ENCODE measurements around the gene PLPP3. TPM values are rescaled to one million over a fixed set of nuclear protein-coding genes. Genes with fewer than 3 reads are reported as not detected.
"Not testable (repeated sequence)": the region's sequence is repeated elsewhere in the genome, so short reads cannot be mapped to it uniquely, and the experiment has no call there.

The PLPP3 gene
- total RNA-seq, 6 donors from 2014 or later = 30.7 to 117 (median 55.5) TPM

DNA sequence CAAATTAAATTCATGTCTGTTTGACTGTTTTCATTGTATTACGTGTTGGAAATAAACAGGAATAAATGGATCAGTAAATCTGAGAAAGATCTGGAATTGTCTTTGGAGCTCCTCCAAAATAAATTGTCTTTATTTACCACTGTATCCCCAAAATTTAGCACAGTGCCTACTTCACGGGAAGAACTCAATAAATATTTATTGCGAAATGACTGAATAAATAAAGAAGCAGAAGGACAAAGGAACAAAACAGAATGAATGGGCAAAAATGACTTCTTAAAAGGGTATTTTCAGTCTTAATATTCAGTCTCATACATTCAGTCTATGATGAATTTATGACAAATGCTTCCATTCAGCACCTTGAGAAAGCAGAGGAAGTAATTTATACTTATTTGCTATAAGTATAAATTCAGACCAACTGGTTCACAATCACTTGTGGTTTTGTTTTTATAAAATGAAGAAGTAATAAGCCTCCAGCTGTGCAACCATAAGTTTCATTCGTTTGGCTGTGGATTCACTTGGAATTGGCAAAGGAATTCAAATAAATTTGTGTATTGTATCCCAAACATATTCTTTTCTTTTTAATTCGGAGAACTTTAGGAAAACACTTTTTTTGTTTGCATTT lies 46.6 kb upstream of the PLPP3 start:
- Histone ChIP-seq H3K36me3 (no peaks in the 10 kb centered on the region), H3K4me1 (no peaks in the 10 kb centered on the region), H3K9me3 (no peaks in the 10 kb centered on the region), H3K27ac (no peak overlapping the region), H3K4me3 (no peak overlapping the region), H3K27me3 (no peaks in the 10 kb centered on the region)
- WGBS, 2 donors = 52 to 59% methylated on average over 5 of the region's 5 CpGs
- no peak for TF ChIP-seq POLR2A (IDR thresholded peaks at IDR 0.05)
- TF ChIP-seq EP300 (IDR thresholded peaks at IDR 0.05) = no peak
- TF ChIP-seq, protein P1, sequence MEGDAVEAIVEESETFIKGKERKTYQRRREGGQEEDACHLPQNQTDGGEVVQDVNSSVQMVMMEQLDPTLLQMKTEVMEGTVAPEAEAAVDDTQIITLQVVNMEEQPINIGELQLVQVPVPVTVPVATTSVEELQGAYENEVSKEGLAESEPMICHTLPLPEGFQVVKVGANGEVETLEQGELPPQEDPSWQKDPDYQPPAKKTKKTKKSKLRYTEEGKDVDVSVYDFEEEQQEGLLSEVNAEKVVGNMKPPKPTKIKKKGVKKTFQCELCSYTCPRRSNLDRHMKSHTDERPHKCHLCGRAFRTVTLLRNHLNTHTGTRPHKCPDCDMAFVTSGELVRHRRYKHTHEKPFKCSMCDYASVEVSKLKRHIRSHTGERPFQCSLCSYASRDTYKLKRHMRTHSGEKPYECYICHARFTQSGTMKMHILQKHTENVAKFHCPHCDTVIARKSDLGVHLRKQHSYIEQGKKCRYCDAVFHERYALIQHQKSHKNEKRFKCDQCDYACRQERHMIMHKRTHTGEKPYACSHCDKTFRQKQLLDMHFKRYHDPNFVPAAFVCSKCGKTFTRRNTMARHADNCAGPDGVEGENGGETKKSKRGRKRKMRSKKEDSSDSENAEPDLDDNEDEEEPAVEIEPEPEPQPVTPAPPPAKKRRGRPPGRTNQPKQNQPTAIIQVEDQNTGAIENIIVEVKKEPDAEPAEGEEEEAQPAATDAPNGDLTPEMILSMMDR (IDR thresholded peaks at IDR 0.05) = no peak
- TF ChIP-seq POLR2AphosphoS5 (IDR thresholded peaks at IDR 0.05) = no peak
- no peak for ATAC-seq (ENCODE audit: low FRiP score in 2 of 2)
- no peak for DNase-seq

DNA sequence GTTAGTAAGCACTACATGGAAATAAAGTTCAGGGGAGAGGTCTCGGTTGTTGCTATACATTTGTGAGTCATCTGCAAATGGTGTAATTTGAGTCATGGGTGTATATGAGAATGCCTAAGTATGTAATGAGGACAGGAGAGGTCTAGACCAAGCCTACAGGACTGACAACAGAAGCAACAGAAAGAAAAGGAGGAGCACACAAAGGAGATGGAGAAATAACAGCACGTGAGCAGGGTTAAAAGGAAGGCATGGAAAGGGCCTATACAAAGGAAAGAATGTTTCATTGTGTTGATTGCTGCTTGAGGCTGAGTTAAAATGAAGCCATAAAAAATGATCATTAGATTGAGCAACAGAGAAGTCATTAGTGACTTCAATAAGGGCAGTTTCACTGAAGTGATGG lies 37.8 kb upstream of the PLPP3 start:
- H3K36me3 ChIP-seq = no peaks in the 10 kb centered on the region
- ATAC-seq (ENCODE audit: low FRiP score in 2 of 2) (no peak), DNase-seq (no peak)
- no peak overlapping the region for H3K4me3 ChIP-seq
- WGBS, 2 donors = 82 to 93% methylated on average over 2 of the region's 2 CpGs
- H3K9me3 ChIP-seq = peaks cover 0 to 4% (median 0%) of the 10 kb centered on the region in 4 donors
- H3K27me3 ChIP-seq = no peaks in the 10 kb centered on the region
- H3K27ac ChIP-seq = no peak overlapping the region
- TF ChIP-seq EP300 (IDR thresholded peaks at IDR 0.05) (no peak), POLR2AphosphoS5 (IDR thresholded peaks at IDR 0.05) (no peak), POLR2A (IDR thresholded peaks at IDR 0.05) (no peak)
- TF ChIP-seq, protein P1 (IDR thresholded peaks at IDR 0.05) = no peak
- H3K4me1 ChIP-seq = no peaks in the 10 kb centered on the region

DNA sequence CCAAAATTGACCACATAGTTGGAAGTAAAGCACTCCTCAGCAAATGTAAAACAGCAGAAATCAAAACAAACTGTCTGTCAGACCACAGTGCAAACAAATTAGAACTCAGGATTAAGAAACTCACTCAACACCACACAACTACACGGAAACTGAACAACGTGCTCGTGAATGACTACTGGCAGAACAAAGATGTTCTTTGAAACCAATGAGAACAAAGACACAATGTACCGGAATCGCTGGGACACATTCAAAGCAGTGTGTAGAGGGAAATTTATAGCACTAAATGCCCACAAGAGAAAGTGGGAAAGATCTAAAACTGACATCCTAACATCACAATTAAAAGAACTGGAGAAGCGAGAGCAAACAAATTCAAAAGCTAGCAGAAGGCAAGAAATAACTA lies 31.4 kb upstream of the PLPP3 start:
- 82 to 87% methylated on average over 6 of the region's 6 CpGs for WGBS, 2 donors
- H3K27ac ChIP-seq; H3K4me1 ChIP-seq; H3K4me3 ChIP-seq; H3K9me3 ChIP-seq; H3K27me3 ChIP-seq; DNase-seq; H3K36me3 ChIP-seq; ATAC-seq (ENCODE audit: low FRiP score in 2 of 2): not testable (repeated sequence)

GRCh38 chr1:56610097-56610496 lies 30.7 kb upstream of the PLPP3 start:
- not testable (repeated sequence) for H3K36me3 ChIP-seq; ATAC-seq (ENCODE audit: low FRiP score in 2 of 2); DNase-seq; H3K4me1 ChIP-seq; H3K4me3 ChIP-seq; H3K27me3 ChIP-seq; H3K9me3 ChIP-seq; H3K27ac ChIP-seq
- 66 to 73% methylated on average over 2 of the region's 2 CpGs for WGBS, 2 donors

GRCh38 chr1:56595397-56596191 lies 16.2 kb upstream of the PLPP3 start:
- 95 to 98% methylated on average over 5 of the region's 5 CpGs for WGBS, 2 donors
- H3K4me1 ChIP-seq; ATAC-seq (ENCODE audit: low FRiP score in 2 of 2); H3K9me3 ChIP-seq; DNase-seq; H3K27me3 ChIP-seq; H3K36me3 ChIP-seq; H3K4me3 ChIP-seq; H3K27ac ChIP-seq: not testable (repeated sequence)

DNA sequence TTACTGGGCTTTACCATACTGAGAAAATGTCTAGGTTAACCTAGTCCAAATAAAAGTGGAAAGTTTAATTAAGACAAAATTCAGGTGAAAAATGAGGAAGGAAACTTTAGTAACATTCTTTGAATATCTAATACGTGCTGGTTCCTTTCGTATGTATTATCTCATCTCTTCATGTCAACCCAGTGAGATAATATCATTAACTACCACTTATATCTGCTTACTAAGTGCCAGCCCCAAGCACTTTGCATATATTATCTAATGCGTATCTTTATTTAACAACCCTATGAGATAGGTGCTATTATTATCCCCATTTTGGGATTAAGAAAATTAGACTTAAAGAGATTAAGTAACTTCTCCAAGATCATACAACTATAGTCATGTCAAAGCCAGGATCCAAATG lies 12.5 kb upstream of the PLPP3 start:
- TF ChIP-seq EP300 (IDR thresholded peaks at IDR 0.05) (no peak), POLR2AphosphoS5 (IDR thresholded peaks at IDR 0.05) (no peak)
- Histone ChIP-seq H3K27ac (no peak overlapping the region), H3K4me3 (no peak overlapping the region)

GRCh38 chr1:56590520-56591011 lies 11.2 kb upstream of the PLPP3 start:
- DNase-seq (no peak), ATAC-seq (ENCODE audit: low FRiP score in 2 of 2) (no peak)
- no peak for TF ChIP-seq POLR2A (IDR thresholded peaks at IDR 0.05)
- TF ChIP-seq, protein P1 (IDR thresholded peaks at IDR 0.05) = no peak
- TF ChIP-seq POLR2AphosphoS5 (IDR thresholded peaks at IDR 0.05) = no peak
- no peak for TF ChIP-seq EP300 (IDR thresholded peaks at IDR 0.05)
- Histone ChIP-seq H3K9me3 (no peaks in the 10 kb centered on the region), H3K36me3 (no peaks in the 10 kb centered on the region), H3K27ac (no peak overlapping the region), H3K27me3 (no peaks in the 10 kb centered on the region), H3K4me3 (no peak overlapping the region), H3K4me1 (no peaks in the 10 kb centered on the region)
- 77 to 79% methylated on average over 3 of the region's 3 CpGs for WGBS, 2 donors

More for the DNA sequence above, 12.5 kb upstream of the PLPP3 start:
- Histone ChIP-seq H3K9me3 (no peaks in the 10 kb centered on the region), H3K27me3 (no peaks in the 10 kb centered on the region), H3K4me1 (no peaks in the 10 kb centered on the region), H3K36me3 (no peaks in the 10 kb centered on the region)
- WGBS, 2 donors = 49 to 75% methylated on average over 3 of the region's 3 CpGs
- ATAC-seq (ENCODE audit: low FRiP score in 2 of 2) (no peak), DNase-seq (no peak)
